ENCODE data around the gene BLOC1S4. TPM values are rescaled to one million over a fixed set of nuclear protein-coding genes. Genes with fewer than 3 reads are reported as not detected.

Gene BLOC1S4
- polyA plus RNA-seq, 1 of the 3 experiments (the other 2 are of a cell fraction) = 22.1 TPM

DNA sequence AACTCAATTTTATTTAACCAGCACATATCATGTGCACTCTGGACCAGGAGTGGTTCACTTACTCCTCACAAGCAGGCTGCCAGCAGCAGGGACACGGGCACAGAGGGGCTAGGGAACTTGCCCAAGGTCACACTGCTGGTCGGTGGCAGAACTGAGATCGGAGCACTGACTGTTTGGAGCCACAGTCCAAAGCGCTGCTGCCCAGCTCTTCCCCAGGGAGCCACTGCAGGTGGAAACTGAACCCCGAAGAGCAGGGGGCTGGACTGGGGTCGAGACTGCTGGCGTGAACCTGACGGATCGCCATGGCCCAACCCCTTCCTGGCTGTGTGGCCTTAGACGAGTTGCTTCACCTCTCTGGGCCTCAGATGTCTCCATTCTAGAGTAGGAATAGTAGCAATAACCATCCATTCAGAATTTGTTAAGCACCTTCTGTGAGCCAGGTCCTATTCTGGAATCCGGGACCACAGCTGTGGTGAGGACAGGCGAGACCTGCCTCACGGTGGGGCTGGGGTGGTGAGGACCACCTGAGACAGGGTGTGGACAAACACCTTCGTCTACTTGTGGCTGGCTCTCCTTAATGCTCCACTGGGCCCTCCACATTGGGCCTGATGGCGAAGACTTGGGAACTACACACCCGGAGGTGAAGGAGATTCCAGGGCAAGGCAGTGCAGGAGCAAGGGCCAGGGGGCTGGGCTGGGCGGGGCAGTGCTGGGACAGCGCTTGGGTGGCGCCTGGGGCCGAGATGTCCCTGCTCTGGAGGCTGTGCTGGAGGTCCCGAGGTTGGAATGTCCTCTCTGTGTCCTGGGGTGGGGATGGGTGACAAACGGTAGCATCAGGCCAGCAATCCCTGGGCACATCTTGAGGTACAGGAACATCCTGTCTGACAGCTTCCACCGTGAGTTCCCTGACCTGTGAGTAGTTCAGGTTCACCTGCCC, 34.6 kb downstream of the BLOC1S4 start:
- no peak overlapping the region for H3K9ac ChIP-seq
- no peaks in the 10 kb centered on the region for H3K9me2 ChIP-seq
- H3K9me3 ChIP-seq = no peaks in the 10 kb centered on the region
- H2AFZ ChIP-seq (ENCODE audit: low read depth) = no peak overlapping the region
- ChIA-PET POLR2A (no interaction called here), CTCF (no interaction called here)
- H4K20me1 ChIP-seq (ENCODE audit: insufficient read depth) = no peaks in the 10 kb centered on the region
- no peaks in the 10 kb centered on the region for H3K27me3 ChIP-seq (ENCODE audit: insufficient read depth)
- H3K4me2 ChIP-seq = no peak overlapping the region
- no peak overlapping the region for H3K4me3 ChIP-seq (ENCODE audit: low read depth in 2 of 2, low read length in 1 of 2)
- no peaks in the 10 kb centered on the region for H3K79me2 ChIP-seq (ENCODE audit: insufficient read depth)
- H3K36me3 ChIP-seq (replicated peaks in 1 of 2; ENCODE audit: control insufficient read depth in 1 of 2, insufficient read depth in 2 of 2, low read length in 1 of 2) = no peaks in the 10 kb centered on the region
- TF ChIP-seq GABPA (IDR thresholded peaks at IDR 0.05; ENCODE audit: low read depth) = no peak
- H3K4me1 ChIP-seq (ENCODE audit: control insufficient read depth in 1 of 2, insufficient read depth in 2 of 2, low read depth in 1 of 2, low read length in 1 of 2) = peaks cover 0 to 6% of the 10 kb centered on the region in 2 experiments; a peak in 1 of 4 replicates
- no peak for DNase-seq
- no peak overlapping the region for H3K27ac ChIP-seq (ENCODE audit: low read depth in 2 of 2, low read length in 1 of 2)
- no peaks in the 10 kb centered on the region for H3F3A ChIP-seq (replicated peaks; ENCODE audit: insufficient read depth)
- whole genome bisulfite sequencing (ENCODE audit: low lambda C conversion rate) = 64% methylated on average over 8 of the region's 23 CpGs

GRCh38 chr4:6751611-6752485, 35.9 kb downstream of the BLOC1S4 start:
- Histone ChIP-seq H4K20me1 (ENCODE audit: insufficient read depth) (no peaks in the 10 kb centered on the region), H3F3A (replicated peaks; ENCODE audit: insufficient read depth) (no peaks in the 10 kb centered on the region), H3K9me3 (no peaks in the 10 kb centered on the region), H3K27me3 (ENCODE audit: insufficient read depth) (no peaks in the 10 kb centered on the region), H3K79me2 (ENCODE audit: insufficient read depth) (no peaks in the 10 kb centered on the region), H3K9me2 (no peaks in the 10 kb centered on the region), H3K4me3 (ENCODE audit: low read depth in 2 of 2, low read length in 1 of 2) (no peak overlapping the region), H3K9ac (no peak overlapping the region), H2AFZ (ENCODE audit: low read depth) (no peak overlapping the region), H3K27ac (ENCODE audit: low read depth in 2 of 2, low read length in 1 of 2) (no peak overlapping the region), H3K4me1 (ENCODE audit: control insufficient read depth in 1 of 2, insufficient read depth in 2 of 2, low read depth in 1 of 2, low read length in 1 of 2) (peaks cover 0 to 6% of the 10 kb centered on the region in 2 experiments; a peak in 1 of 4 replicates), H3K4me2 (no peak overlapping the region), H3K36me3 (replicated peaks in 1 of 2; ENCODE audit: control insufficient read depth in 1 of 2, insufficient read depth in 2 of 2, low read length in 1 of 2) (no peaks in the 10 kb centered on the region)
- DNase-seq = no peak
- CTCF ChIA-PET = interaction anchor here (0.9 kb wide), 1 partner anchor 122 kb away, joined by 3 read pairs; no protein-coding TSS in a partner anchor
- WGBS (ENCODE audit: low lambda C conversion rate) = 74% methylated on average over 17 of the region's 18 CpGs
- TF ChIP-seq GABPA (IDR thresholded peaks at IDR 0.05; ENCODE audit: low read depth) (no peak), MXI1 (IDR thresholded peaks at IDR 0.05; ENCODE audit: low read depth, low read length) (no peak)
- TF ChIP-seq, protein P1, sequence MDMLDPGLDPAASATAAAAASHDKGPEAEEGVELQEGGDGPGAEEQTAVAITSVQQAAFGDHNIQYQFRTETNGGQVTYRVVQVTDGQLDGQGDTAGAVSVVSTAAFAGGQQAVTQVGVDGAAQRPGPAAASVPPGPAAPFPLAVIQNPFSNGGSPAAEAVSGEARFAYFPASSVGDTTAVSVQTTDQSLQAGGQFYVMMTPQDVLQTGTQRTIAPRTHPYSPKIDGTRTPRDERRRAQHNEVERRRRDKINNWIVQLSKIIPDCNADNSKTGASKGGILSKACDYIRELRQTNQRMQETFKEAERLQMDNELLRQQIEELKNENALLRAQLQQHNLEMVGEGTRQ (IDR thresholded peaks at IDR 0.05; ENCODE audit: borderline replicate concordance, low read depth, low read length) = no peak
- POLR2A ChIA-PET = no interaction called here

- H3K27me3 ChIP-seq (ENCODE audit: insufficient read depth) = no peaks in the 10 kb centered on the region
- no peak overlapping the region for H3K4me3 ChIP-seq (ENCODE audit: low read depth in 2 of 2, low read length in 1 of 2)
- POLR2A ChIA-PET = no interaction called here
- H3F3A ChIP-seq (replicated peaks; ENCODE audit: insufficient read depth) = no peaks in the 10 kb centered on the region
- H3K9ac ChIP-seq = no peak overlapping the region
- peaks cover 0 to 6% of the 10 kb centered on the region in 2 experiments; a peak in 1 of 4 replicates for H3K4me1 ChIP-seq (ENCODE audit: control insufficient read depth in 1 of 2, insufficient read depth in 2 of 2, low read depth in 1 of 2, low read length in 1 of 2)
- 94% methylated on average over 6 of the region's 6 CpGs for WGBS (ENCODE audit: low lambda C conversion rate)
- CTCF ChIA-PET = interaction anchor here (0.9 kb wide), 1 partner anchor 121 kb away, joined by 3 read pairs; no protein-coding TSS in a partner anchor
- no peak for DNase-seq
- H3K4me2 ChIP-seq = no peak overlapping the region
- H2AFZ ChIP-seq (ENCODE audit: low read depth) = no peak overlapping the region
- H3K27ac ChIP-seq (ENCODE audit: low read depth in 2 of 2, low read length in 1 of 2) = no peak overlapping the region
- H3K9me2 ChIP-seq = no peaks in the 10 kb centered on the region
- no peak for TF ChIP-seq MXI1 (IDR thresholded peaks at IDR 0.05; ENCODE audit: low read depth, low read length)
- TF ChIP-seq RFX5 (IDR thresholded peaks at IDR 0.05; ENCODE audit: low read length) = no peak
- TF ChIP-seq SIN3A (IDR thresholded peaks at IDR 0.05; ENCODE audit: borderline replicate concordance, low read depth, low read length) = no peak
- no peak for TF ChIP-seq TEAD4 (IDR thresholded peaks at IDR 0.05; ENCODE audit: borderline replicate concordance, insufficient read depth)
- no peak for TF ChIP-seq NRF1 (IDR thresholded peaks at IDR 0.05; ENCODE audit: low read depth, low read length)
- no peak for TF ChIP-seq CTCF (IDR thresholded peaks at IDR 0.05)
- H3K36me3 ChIP-seq (replicated peaks in 1 of 2; ENCODE audit: control insufficient read depth in 1 of 2, insufficient read depth in 2 of 2, low read length in 1 of 2) = no peaks in the 10 kb centered on the region
- H4K20me1 ChIP-seq (ENCODE audit: insufficient read depth) = no peaks in the 10 kb centered on the region
- H3K9me3 ChIP-seq = no peaks in the 10 kb centered on the region
- H3K79me2 ChIP-seq (ENCODE audit: insufficient read depth) = no peaks in the 10 kb centered on the region
Observed at GRCh38 chr4:6752486-6752829, 36.5 kb downstream of the BLOC1S4 start.
